HTR-8/SVneo (cell line): ENCODE results near the gene CYTH4.

Experiments used
- DNase-seq: peaks from one replicate; pipeline ENCODE4 v3.0.0; 2011; ENCODE audit warnings: low spot score, mixed read lengths; ENCODE audit not compliant: insufficient read length
- FAIRE-seq: peaks from 2 replicates; lab custom pipeline; 2011; peaks lifted over from hg19 to GRCh38; lab: Jason Lieb, UNC

CYTH4 gene

DNA sequence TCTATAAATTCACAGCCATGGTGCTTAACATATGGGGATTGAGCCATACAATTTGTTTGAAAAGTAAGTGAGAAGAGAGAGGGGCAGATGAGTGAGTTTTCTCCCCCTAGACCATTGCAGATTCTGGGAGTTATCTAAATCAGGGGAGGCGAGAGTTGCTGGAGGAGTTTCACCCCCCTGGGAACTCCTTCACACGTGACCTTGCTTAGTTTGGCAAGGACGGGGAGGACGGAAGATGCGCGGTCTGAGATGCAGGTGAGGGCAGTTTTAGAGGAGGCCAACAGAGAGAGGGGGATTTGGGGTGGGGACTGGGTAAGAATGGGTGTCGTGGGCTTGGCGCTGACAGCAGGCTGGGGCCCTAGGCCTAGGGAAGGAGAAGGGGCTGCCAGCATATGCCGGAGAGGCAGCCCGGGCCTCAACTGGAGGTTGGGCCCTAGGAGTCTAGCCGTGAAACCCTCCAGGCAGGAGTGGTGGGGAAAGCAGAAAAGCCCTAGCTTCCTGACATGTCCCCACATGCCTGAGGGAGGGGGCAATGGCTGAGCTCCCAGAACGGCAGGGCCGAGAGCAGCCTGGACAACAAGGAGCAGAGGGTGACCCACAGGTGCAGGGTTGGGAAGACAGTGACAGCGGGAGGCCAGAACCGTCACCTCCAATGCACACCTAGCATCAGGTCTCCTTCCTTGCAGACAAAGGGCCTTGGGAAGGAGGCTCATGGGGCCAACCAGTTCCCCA, 81.1 kb downstream of the CYTH4 start:
- DNase-seq: no peak
- FAIRE-seq: no peak
